HG03280 (cell line): Measurements from ENCODE around the gene TRIAP1.
"Not testable (repeated sequence)": the region's sequence is repeated elsewhere in the genome, so short reads cannot be mapped to it uniquely, and the experiment has no call there.

Experiments
- ATAC-seq: cut with Tn5 transposase; IDR thresholded peaks from one replicate; pipeline ENCODE4 v1.9.1; 2021; ENCODE audit warnings: mild to moderate bottlenecking, moderate library complexity; ENCODE audit not compliant: unreplicated experiment

Gene TRIAP1

DNA sequence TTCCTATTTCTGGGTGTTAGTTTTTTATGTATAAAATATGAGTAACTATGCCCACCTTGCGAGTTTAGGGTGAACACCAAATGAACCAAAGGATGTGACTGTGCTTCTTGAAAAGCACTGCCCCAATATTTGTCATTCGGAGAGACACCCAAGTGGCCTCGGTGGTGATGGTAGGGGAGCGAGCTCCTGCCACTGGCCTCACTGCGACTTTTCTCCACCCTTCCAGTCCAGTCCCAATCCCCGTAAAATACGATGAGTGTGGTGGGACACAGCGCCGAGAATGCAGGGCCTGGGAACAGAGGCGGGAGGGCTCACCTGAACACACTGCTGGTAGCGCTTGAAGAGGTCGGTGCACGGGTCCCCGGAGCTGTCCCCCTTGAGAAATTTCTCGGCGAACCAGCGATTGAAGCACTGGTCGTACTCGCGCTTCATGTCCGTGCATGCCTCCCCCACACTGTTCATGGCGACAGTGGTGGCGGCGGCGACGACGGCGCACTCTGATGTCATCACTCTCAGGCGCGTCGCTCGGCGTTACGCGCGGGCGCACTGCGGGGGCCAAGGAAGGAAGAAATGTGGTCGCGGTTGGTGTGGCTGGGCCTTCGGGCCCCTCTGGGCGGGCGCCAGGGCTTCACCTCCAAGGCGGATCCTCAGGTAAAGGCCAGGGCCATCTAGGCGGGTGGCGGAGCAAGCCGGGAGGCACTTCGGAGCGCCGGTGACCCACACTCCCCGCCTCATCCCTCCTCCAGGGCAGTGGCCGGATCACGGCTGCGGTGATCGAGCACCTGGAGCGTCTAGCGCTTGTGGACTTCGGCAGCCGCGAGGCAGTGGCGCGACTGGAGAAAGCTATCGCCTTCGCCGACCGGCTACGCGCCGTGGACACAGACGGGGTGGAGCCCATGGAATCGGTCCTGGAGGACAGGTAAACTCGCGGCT lies at the start of gene TRIAP1, which contains the start of gene GATC:
TSS of gene TRIAP1 (minus strand) at position 474 of the 933 bp plus-strand sequence. CDS start at position 462, 12 bp downstream.
TSS of gene GATC (plus strand) at position 534 of the 933 bp plus-strand sequence. CDS start at position 571, 37 bp downstream.
- peak; percentile 94 for ATAC-seq

GRCh38 chr12:120495186-120495730 lies 49.1 kb upstream of the TRIAP1 start:
- ATAC-seq, result peak; percentile 10

DNA sequence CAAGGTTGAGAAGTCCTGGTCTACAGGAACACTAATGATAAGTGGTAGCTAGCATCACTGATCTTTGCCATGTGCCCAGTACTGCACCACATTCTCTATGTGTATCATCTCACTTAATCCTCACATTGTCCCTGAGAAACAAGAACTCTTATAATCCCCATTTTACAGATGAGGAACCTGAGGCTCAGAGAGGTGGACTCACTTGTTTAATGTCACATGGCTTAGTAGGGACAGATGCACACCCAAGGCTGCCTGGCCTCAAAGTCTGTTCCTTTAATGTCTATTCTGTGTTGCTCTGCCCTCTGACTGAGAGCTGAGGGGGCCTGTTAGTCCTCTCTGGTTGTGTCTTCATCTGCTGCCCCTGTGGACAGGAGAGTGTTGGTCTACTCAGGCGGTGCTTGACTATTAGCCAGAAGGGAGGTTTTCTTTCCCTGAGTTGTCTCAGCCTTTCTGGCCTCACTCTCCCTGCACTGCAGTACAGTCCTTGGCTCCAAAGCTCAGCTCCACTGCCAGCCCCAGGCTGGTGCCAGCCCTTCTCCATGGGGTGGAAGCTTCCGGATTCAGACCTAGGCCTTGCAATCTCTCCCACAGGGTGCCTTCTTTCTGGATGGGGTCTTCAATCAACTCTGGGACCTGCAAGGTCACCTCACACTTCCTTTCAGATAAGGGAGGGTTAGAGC lies 44.8 kb upstream of the TRIAP1 start:
- ATAC-seq, result no peak

- no peak for ATAC-seq
These were observed 44.1 kb upstream of the TRIAP1 start for GRCh38 chr12:120490325-120490724.

DNA sequence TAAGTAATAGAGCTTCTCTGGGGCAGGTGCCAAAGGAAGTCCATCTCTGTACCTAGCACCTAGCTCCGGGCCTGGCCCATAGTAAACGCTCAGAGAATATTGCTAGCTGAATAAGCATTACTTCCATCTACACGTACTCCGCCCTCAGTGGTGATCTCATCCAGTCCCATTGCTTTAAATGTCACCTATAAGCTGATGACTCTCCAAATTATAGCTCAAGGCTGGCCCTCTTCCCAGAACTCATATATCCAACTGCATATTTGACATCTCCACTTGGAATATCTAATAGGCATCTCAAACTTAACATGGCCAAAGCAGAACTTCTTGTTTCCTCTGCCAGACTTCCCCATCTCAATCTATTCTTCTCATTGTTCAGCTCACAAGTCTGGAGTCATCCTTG lies 42.8 kb upstream of the TRIAP1 start:
- no peak for ATAC-seq

GRCh38 chr12:120488057-120488640 lies 42.0 kb upstream of the TRIAP1 start:
- ATAC-seq, result no peak

DNA sequence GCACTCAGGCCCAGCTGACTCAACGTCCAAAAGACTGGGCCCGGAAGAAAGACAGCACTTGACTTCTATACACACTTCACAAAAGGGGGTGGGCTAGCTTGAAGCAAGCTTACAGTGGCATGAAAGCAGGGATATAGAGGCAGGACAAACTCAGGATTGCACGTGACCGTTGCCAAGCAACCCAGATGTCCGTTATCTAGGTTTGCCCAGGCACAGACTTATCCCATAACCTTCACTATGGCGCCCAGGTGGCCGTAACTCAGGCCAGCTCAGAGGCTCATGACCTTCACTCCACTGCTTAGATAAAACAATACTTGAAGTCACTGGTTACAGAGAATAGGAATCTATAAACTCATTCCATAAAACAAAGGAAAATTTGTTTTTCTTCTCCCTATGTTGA lies 41.4 kb upstream of the TRIAP1 start:
- not testable (repeated sequence) for ATAC-seq

GRCh38 chr12:120485961-120486881 lies 40.0 kb upstream of the TRIAP1 start:
- ATAC-seq, result no peak

DNA sequence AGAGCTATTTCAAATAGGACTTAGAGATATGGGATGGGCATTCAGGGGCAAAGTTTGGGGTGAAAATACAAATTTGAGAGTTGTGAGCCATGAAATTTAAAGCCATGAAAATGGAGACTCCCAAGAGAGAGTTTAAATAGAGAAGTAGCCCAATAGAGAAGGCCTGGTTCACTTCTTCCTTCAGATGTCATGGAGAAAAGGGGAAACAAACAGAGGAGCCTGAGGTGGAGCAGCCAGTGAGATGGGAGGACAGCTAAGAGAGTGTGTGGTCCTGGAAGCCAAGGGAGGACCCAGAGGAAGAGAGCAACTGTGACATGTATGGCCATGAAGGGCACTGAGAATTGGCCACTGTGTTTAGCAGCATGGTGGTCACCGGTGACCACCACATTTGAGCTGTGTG lies 37.4 kb upstream of the TRIAP1 start:
- ATAC-seq, result no peak

- no peak for ATAC-seq
These were observed 35.0 kb upstream of the TRIAP1 start for GRCh38 chr12:120481022-120481767.

- no peak for ATAC-seq
These were observed 34.0 kb upstream of the TRIAP1 start for GRCh38 chr12:120480211-120480610.

DNA sequence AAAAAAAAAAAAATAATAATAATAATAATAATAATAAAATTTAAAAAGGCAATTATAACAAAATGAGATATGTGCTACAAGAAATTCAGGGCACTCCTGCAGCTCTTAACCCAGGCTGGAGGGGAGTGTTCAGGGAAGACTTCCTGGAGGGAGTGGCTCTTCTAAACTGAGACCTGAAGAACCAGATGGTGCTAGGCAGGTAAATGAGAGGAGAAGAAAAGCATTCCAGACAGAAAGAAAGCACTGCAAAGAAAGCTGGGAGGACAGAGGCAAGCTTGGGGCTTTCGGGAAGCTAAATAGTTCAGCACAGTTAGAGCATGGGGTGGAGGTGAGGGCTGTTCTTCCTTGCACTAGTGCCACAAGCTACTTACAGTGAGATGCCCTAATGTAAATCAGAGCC lies 33.3 kb upstream of the TRIAP1 start:
- no peak for ATAC-seq

DNA sequence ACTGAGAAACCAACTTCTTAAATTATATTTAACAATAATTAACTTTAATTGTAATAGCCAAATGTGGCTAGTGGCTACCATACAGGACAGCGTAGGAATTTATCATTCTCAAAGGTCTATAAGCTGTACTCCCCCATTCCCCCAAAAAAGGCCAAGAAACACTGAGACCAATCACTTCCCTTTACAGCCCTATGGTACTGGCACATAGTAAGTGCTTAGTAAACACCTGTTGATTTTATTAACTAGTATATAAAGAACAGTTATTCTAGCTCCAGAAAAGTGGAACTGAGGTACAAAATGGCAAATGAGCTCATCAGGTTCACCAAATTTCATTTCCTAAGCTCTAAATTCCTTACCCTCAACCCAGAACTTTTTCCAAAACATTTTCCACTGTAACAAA lies 29.5 kb upstream of the TRIAP1 start:
- no peak for ATAC-seq

GRCh38 chr12:120474616-120474960 lies 28.4 kb upstream of the TRIAP1 start:
- ATAC-seq, result no peak

DNA sequence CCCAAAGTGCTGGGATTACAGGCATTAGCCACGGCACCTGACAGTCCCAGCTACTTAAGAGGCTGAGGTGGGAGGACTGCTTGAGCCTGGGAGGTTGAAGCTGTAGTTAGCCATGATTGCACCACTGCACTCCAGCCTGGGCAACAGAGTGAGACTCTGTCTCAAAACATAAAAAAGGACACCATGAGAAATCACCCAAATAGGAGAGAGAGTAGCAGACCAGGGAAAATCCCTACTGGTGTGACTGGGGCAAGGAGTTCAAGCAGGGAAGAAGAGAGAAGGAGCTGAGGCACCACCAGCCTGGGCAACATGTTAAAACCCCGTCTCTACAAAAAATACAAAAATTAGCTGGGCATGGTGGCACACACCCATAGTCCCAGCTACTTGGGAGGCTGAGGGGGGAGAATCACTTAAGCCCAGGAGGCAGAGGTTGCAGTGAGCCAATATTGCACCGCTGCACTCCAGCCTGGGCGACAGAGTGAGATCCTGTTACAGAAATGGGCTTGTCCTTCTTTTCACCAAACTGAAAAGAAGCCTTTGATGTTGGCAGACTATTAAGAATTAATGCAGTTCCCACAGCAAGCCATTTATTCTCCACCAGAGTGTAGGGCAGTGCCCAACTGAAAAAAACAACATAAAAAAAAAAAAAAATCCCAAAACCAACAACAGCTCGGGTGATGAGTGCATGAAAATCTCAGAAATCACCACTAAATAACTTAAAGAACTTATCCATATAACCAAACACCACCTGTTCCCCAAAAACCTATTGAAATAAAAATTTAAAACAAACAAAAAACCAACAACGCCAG lies 27.8 kb upstream of the TRIAP1 start:
- ATAC-seq, result no peak

- no peak for ATAC-seq
These were observed 26.3 kb upstream of the TRIAP1 start for GRCh38 chr12:120472521-120472920.

GRCh38 chr12:120470150-120470784 lies 24.1 kb upstream of the TRIAP1 start:
- peak; percentile 10 for ATAC-seq

GRCh38 chr12:120469450-120470149 lies 23.4 kb upstream of the TRIAP1 start, which contains the start of gene SRSF9:
TSS of gene SRSF9 (minus strand) at chr12:120469748. CDS start at chr12:120469609, 139 bp downstream.
- peak; percentile 92 for ATAC-seq
